Kidney (tissue), 14 donors: Measurements from ENCODE around the gene IQSEC2. TPM values are rescaled to one million over a fixed set of nuclear protein-coding genes. Genes with fewer than 3 reads are reported as not detected.
A peak's percentile ranks its signal among the peaks of the same experiment; 100 is the strongest.

Experiments
- DNase-seq, 5 donors: peaks; one replicate each; pipeline ENCODE4 v3.0.0-alpha.2; 2013 to 2020
- FAIRE-seq: peaks from 2 replicates; lab custom pipeline; 2012; peaks lifted over from hg19 to GRCh38; lab: Jason Lieb, UNC
- H3K27ac ChIP-seq, 2 donors: one replicate each; pipeline ENCODE4 v1.7.0; 2013; ENCODE audit warnings: low read depth in 2 of 2, low read length in 2 of 2, inconsistent platforms in 1 of 2
- H3K27me3 ChIP-seq: one replicate; pipeline ENCODE4 v1.7.1; 2013; ENCODE audit warnings: low read length, inconsistent platforms; ENCODE audit not compliant: control insufficient read depth, insufficient read depth
- H3K36me3 ChIP-seq, 3 donors: one replicate each; pipeline versions ENCODE4 v1.7.0 to v1.7.1; 2013; ENCODE audit warnings: low read length in 3 of 3, control low read depth in 1 of 3, inconsistent platforms in 1 of 3; ENCODE audit not compliant: insufficient read depth in 3 of 3, control insufficient read depth in 2 of 3
- H3K4me1 ChIP-seq, 3 donors: one replicate each; pipeline versions ENCODE4 v1.7.0 to v1.7.1; 2013; ENCODE audit warnings: low read length in 3 of 3, inconsistent platforms in 1 of 3, low read depth in 1 of 3; ENCODE audit not compliant: control insufficient read depth in 2 of 3, insufficient read depth in 2 of 3
- H3K4me3 ChIP-seq, 3 donors: one replicate each; pipeline versions ENCODE4 v1.7.0 to v1.8.1; 2013; ENCODE audit warnings: low read length in 3 of 3, control low read depth in 1 of 3, inconsistent platforms in 1 of 3
- H3K9ac ChIP-seq, 3 donors: one replicate each; pipeline versions ENCODE4 v1.7.0 to v1.7.1; 2013; ENCODE audit warnings: low read length in 3 of 3, control low read depth in 1 of 3, inconsistent platforms in 1 of 3
- H3K9me3 ChIP-seq, 3 donors: one replicate each; pipeline versions ENCODE4 v1.7.0 to v1.7.1; 2013; ENCODE audit warnings: low read length in 3 of 3, control low read depth in 1 of 3, inconsistent platforms in 1 of 3; ENCODE audit not compliant: control insufficient read depth in 2 of 3, insufficient read depth in 1 of 3
- intact Hi-C: fragments of 100-400 bp; cut with DNase I; formaldehyde crosslinking; loops from one replicate; pipeline ENCODE4 v1.11.1; 2022
- polyA plus RNA-seq: library from polyadenylated mRNA; stranded (reverse); fragments of 350-450 nt; fragmentation: Illumina TruSeq; extraction: RNeasy Lipid Tissue Mini Kit (QIAGEN cat#74804); gene quantifications from one replicate; pipeline ENCODE4 v1.2.3, GENCODE V29; 2014; ENCODE audit warnings: low read depth, low replicate concordance; ENCODE audit not compliant: insufficient read depth
- total RNA-seq: library from RNA; stranded (reverse); fragmentation: NEBNext Ultra II Directional; extraction: Animal tissue kit (Norgen Biotek cat#: 25700); gene quantifications from one replicate; pipeline ENCODE4 v1.2.1, GENCODE V29; 2021
- TF ChIP-seq, protein P1 (sequence below): IDR thresholded peaks from 3 replicates; pipeline ENCODE4 v1.5.1; 2012; ENCODE audit warnings: mild to moderate bottlenecking, moderate library complexity, borderline replicate concordance; ENCODE audit not compliant: insufficient read depth; ENCODE audit errors: extremely low read depth
- donor health status: control.
- donor health status: control.
- donor health status: control.
- donor health status: control.
- donor health status: control.
- donor health status: DM: yes; HTN: yes; CAD: no.
- donor health status: Normal renal cell carcinoma (clear cell type).

Gene IQSEC2
- total and polyA plus RNA-seq, 2 donors from 2014 or later: 20.9 to 56.2 TPM

DNA sequence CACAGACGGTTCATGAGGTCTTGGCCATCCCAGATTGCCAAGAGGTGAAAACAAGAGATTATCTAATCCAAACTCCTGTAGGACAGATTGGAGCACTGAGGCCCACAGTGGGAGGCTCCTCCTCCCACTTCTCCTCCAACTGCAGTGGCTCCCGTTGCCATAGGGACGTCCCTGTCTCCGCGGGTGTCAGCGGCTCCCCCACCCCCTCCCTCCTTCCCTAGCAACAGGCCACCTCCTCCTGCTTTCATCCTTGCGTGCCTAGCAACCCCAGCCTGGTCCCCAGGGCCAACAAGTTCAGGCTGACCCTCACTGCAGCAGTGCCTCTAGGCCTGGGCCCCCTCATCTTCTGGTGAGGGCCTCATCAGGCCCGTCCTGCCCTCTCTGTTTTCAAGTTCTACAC lies 6.8 kb upstream of the IQSEC2 start:
- H3K9ac ChIP-seq: no peak overlapping the region
- DNase-seq (peak; percentile 41 to 78 (median 73)), FAIRE-seq (no peak)
- intact Hi-C loops: no loop called here
- H3K36me3 ChIP-seq: no peaks in the 10 kb centered on the region
- no peak overlapping the region for H3K4me3 ChIP-seq
- H3K9me3 ChIP-seq: no peaks in the 10 kb centered on the region
- H3K4me1 ChIP-seq: peaks cover 0 to 13% (median 6%) of the 10 kb centered on the region in 3 donors
- H3K27me3 ChIP-seq: peaks cover 6% of the 10 kb centered on the region
- TF ChIP-seq, protein P1, sequence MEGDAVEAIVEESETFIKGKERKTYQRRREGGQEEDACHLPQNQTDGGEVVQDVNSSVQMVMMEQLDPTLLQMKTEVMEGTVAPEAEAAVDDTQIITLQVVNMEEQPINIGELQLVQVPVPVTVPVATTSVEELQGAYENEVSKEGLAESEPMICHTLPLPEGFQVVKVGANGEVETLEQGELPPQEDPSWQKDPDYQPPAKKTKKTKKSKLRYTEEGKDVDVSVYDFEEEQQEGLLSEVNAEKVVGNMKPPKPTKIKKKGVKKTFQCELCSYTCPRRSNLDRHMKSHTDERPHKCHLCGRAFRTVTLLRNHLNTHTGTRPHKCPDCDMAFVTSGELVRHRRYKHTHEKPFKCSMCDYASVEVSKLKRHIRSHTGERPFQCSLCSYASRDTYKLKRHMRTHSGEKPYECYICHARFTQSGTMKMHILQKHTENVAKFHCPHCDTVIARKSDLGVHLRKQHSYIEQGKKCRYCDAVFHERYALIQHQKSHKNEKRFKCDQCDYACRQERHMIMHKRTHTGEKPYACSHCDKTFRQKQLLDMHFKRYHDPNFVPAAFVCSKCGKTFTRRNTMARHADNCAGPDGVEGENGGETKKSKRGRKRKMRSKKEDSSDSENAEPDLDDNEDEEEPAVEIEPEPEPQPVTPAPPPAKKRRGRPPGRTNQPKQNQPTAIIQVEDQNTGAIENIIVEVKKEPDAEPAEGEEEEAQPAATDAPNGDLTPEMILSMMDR: no peak
- no peak overlapping the region for H3K27ac ChIP-seq

DNA sequence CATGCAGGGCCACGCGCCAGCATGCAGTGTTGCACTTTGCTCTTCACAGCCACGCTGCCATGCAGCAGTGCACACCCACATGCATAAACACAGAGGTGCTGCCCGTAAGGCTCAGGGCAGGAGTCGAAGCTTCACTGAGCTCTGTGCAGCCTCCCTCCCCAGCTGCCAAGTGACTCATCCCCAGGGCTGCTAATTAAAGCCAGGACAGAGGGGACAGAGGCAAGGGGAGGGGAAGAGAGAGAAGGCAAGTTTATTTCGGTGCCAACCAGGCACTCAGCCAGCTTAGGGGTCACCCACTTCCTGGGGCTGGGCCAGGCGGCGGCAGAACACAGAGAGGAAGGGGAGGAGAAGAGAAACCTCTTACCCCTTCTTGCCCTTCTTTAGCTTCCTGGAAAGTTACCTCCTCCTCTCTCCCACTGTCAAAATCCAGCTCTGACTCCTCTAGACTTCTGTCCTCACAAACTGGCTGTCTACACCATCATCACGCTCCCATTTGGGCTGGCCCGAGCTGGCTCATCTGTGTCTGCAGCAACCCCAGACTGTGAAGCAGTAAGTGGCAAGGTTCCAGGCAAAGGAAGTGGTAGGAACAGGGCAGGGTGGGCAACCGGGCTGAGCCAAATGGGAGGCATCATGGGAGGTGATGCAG lies 6.2 kb upstream of the IQSEC2 start:
- H3K4me1 ChIP-seq: peaks cover 0 to 13% (median 6%) of the 10 kb centered on the region in 3 donors
- FAIRE-seq (no peak), DNase-seq (peak in 2 of 5 donors; percentile 14 to 86)
- no peak overlapping the region for H3K4me3 ChIP-seq
- no peaks in the 10 kb centered on the region for H3K9me3 ChIP-seq
- H3K27me3 ChIP-seq: peaks cover 6% of the 10 kb centered on the region
- TF ChIP-seq, protein P1: no peak
- no peak overlapping the region for H3K27ac ChIP-seq
- H3K36me3 ChIP-seq: no peaks in the 10 kb centered on the region
- intact Hi-C loops: no loop called here
- no peak overlapping the region for H3K9ac ChIP-seq

DNA sequence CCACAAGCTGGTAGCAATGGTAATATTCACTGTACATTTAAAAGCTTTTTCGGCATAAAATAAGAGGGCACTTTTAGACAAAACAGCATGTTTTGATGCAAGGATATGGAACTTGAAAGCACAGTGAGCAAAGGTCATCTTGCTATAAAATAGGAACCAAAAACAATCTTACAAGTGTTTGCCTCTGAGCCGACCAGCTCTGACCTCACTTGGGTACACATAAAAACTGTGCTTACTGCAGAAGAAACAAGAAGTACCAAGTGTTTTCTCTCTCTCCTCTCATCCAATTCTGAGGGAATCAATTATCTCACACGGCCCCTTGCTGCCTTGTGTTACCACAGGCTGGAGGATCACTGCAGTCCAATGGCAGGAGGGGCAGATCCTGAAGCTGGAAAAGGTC lies 4.8 kb upstream of the IQSEC2 start:
- TF ChIP-seq, protein P1: no peak

More for the DNA sequence above, 4.8 kb upstream of the IQSEC2 start:
- no peaks in the 10 kb centered on the region for H3K9me3 ChIP-seq
- no peak for DNase-seq
- no peaks in the 10 kb centered on the region for H3K36me3 ChIP-seq
- no peak overlapping the region for H3K9ac ChIP-seq
- no peak overlapping the region for H3K4me3 ChIP-seq
- H3K27ac ChIP-seq: no peak overlapping the region
- H3K4me1 ChIP-seq: peaks cover 0 to 13% (median 13%) of the 10 kb centered on the region in 3 donors
- H3K27me3 ChIP-seq: peaks cover 6% of the 10 kb centered on the region
- peak; percentile 8 for FAIRE-seq
- intact Hi-C loops: no loop called here
